HK-2 (cell line): Measurements from ENCODE around the gene MRM3.
A peak's percentile ranks its signal among the peaks of the same experiment; 100 is the strongest.
"Not testable (repeated sequence)": the region's sequence is repeated elsewhere in the genome, so short reads cannot be mapped to it uniquely, and the experiment has no call there.

Experiments used
- DNase-seq: peaks from one replicate; pipeline ENCODE4 v3.0.0-alpha.2; 2018; ENCODE audit not compliant: unreplicated experiment

The MRM3 gene

DNA sequence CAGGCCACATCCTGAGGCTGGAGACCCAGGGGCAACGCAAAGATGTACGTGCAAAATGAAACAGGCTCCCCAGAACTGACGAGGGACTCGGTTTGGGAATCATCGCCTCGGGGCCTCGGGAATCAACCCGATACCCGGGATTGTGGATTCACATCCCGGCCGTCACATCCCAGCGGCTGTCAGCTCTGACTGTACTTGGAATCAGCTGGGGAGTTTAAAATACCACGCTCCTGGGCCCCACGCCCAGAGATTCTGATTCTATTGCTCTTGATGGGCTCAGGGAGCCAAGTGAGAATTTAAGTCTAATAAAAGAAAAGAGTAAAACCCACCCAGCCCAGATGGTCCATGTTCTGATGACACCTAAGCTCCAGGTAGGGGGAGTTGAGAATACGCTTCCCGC is 42.2 kb downstream of the MRM3 start:
- DNase-seq = no peak

- DNase-seq = no peak
These were observed 43.1 kb downstream of the MRM3 start for GRCh38 chr17:825216-825615.

DNA sequence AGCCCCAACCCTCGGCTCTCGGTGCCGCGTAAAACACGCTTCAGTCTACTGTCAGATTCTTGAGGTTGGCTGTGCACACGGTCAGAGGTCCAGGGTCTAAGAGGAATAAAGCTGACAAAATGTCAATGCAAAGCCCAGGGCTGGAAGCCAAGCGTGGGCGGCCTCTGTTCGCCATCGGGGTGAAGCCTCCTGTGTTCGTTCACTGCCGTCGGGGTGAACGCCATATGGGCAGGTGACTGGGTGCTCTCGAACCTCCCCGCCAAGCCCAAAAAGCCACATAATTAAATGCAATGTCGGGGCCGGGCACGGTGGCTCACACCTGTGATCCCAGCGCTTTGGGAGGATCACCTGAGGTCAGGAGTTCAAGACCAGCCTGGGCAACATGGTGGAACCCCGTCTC is 44.6 kb downstream of the MRM3 start:
- no peak for DNase-seq

DNA sequence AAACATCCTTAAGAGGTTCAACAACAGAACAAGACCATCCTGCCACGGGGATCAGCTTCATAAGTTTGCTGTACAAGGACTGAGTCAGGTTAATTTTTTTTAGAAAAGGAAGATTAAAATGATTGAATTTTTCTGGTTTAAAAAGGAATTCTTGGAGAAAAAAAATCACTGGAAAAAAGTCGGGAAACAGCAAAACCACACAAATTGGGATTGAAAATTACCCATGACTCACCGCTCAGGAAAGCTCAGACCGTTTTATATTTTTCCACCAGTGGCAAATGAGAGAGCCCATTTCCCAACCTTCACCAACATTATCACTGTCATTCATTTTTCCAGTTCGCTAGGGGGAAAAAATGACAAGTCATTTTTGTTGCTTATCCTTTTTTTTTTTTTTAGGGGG is 46.6 kb downstream of the MRM3 start:
- DNase-seq = no peak

- not testable (repeated sequence) for DNase-seq
These were observed 47.5 kb downstream of the MRM3 start for GRCh38 chr17:829614-830013.

DNA sequence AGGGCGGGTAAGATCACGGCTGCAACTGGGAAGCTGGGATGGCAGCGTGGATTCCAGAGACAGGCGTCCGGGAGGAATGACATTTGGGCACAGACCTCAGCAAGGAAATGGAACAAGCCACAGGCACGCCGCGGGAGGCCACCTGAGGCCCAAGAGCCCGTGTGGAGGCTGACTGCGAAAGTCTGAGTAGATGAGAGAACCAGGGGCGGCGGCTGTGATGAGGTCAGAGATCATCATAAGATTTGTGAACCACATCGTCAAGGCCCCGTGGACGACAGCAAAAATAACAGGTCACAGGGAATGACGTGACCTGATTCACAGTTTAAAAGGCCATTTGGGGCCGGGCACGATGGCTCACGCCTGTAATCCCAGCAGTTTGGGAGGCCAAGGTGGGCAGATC is 48.2 kb downstream of the MRM3 start:
- DNase-seq = no peak

GRCh38 chr17:830950-831349 is 48.8 kb downstream of the MRM3 start:
- DNase-seq = no peak

GRCh38 chr17:834136-834535 is 52.0 kb downstream of the MRM3 start:
- no peak for DNase-seq

DNA sequence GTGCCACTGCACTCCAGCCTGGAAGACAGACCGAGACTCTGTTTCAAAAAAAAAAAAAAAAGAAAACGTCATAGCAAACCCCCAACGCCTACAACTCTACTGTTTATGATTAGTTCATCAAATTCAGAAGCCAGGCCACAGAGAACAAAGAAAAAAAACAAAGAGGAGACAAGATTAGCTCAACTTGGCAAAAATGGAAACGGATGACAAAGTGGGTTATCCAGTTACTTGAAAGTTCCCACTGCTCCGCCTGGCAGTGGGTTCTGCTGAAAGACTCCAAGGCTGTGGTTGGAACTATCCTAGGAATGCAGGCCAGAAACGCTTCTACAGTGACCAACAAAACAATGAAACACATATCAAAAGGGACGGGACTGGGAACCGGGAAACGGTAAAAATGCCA is 53.1 kb downstream of the MRM3 start:
- DNase-seq = peak; percentile 85

DNA sequence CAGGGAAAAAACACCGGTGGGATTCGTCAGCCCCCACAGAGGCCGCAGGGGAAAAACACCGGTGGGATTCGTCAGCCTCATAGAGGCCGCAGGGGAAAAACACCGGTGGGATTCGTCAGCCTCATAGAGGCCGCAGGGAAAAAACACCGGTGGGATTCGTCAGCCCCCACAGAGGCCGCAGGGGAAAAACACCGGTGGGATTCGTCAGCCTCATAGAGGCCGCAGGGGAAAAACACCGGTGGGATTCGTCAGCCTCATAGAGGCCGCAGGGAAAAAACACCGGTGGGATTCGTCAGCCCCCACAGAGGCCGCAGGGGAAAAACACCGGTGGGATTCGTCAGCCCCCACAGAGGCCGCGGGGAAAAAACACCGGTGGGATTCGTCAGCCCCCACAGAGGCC is 53.6 kb downstream of the MRM3 start:
- not testable (repeated sequence) for DNase-seq

DNA sequence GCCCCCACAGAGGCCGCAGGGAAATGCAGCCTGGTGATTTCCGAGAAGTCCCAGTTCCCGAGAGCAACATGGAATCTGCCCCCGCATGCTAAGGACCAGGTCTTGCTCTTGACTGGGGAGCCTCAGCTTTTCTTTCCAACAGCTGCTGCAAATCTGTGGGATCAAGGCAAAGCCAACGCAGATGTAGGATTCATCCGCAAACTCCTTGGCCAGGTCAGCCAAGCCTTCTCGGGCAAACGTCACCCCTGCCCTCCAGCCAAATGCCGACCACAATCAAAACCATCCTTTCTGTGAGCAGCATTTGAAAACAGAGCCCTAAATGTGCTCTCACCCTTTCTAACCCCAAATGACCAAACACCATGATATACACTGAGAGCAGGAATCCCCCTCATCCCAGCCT is 54.0 kb downstream of the MRM3 start:
- peak; percentile 58 for DNase-seq

- DNase-seq = no peak
These were observed 56.3 kb downstream of the MRM3 start for GRCh38 chr17:838486-838885.

DNA sequence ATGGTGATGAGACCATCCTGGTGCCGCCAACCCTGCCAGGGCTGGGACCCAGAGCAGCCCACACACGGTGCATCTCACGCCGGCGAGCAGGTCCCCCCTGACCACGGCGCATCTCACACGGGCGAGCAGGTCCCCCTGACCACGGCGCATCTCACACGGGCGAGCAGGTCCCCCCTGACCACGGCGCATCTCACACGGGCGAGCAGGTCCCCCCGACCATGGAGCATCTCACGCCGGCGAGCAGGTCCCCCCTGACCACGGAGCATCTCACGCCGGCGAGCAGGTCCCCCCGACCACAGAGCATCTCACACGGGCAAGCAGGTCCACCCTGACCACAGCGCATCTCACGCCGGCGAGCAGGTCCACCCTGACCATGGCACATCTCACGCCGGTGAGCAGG is 59.2 kb downstream of the MRM3 start:
- no peak for DNase-seq
